GM13977 (cell line): ENCODE data around the gene ARHGAP19.

Experiments
- DNase-seq: peaks from one replicate; pipeline ENCODE4 v3.0.0; 2012; ENCODE audit warnings: low spot score
- CTCF ChIP-seq: IDR thresholded peaks from 2 replicates; pipeline ENCODE4 v1.5.1; 2012; ENCODE audit warnings: mild to moderate bottlenecking, control low read depth; ENCODE audit not compliant: insufficient read depth; ENCODE audit errors: extremely low read depth, missing control alignments
- in situ Hi-C: fragments of 300-500 bp; cut with MboI; formaldehyde crosslinking; loops from one replicate; pipeline ENCODE4 v1.12.0; 2022; ENCODE audit warnings: low sequenced_read_pairs, low pct_unique_long_range_greater_than_20kb, mixed read lengths, inconsistent platforms; ENCODE audit not compliant: unreplicated experiment

Gene ARHGAP19

GRCh38 chr10:97311111-97311626 is 18.7 kb upstream of the ARHGAP19 start:
- in situ Hi-C loops, result no loop called here
- TF ChIP-seq CTCF, result no peak
- no peak for DNase-seq

- in situ Hi-C loops, result no loop called here
- DNase-seq, result no peak
- TF ChIP-seq CTCF, result no peak
Measured at GRCh38 chr10:97307866-97308780, 15.7 kb upstream of the ARHGAP19 start.

- no peak for DNase-seq
- TF ChIP-seq CTCF, result no peak
- in situ Hi-C loops, result no loop called here
Measured at GRCh38 chr10:97307441-97307840, 15.0 kb upstream of the ARHGAP19 start.

- in situ Hi-C loops, result no loop called here
- no peak for DNase-seq
- TF ChIP-seq CTCF, result no peak
Measured at GRCh38 chr10:97302088-97302791, 9.8 kb upstream of the ARHGAP19 start.

GRCh38 chr10:97300980-97301379 is 8.5 kb upstream of the ARHGAP19 start:
- TF ChIP-seq CTCF, result no peak
- in situ Hi-C loops, result no loop called here
- DNase-seq, result no peak

- DNase-seq, result no peak
- TF ChIP-seq CTCF, result no peak
- in situ Hi-C loops, result no loop called here
Measured at GRCh38 chr10:97298223-97298571, 5.8 kb upstream of the ARHGAP19 start.
